ENCODE measurements around the gene DNM2. TPM values are rescaled to one million over a fixed set of nuclear protein-coding genes. Genes with fewer than 3 reads are reported as not detected.

DNM2 gene
- total and polyA plus RNA-seq, 9 of the 15 experiments (the other 6 are each of a cell fraction or from before 2014, with no cell fraction given), result 2.2 to 161 (median 72.6) TPM

DNA sequence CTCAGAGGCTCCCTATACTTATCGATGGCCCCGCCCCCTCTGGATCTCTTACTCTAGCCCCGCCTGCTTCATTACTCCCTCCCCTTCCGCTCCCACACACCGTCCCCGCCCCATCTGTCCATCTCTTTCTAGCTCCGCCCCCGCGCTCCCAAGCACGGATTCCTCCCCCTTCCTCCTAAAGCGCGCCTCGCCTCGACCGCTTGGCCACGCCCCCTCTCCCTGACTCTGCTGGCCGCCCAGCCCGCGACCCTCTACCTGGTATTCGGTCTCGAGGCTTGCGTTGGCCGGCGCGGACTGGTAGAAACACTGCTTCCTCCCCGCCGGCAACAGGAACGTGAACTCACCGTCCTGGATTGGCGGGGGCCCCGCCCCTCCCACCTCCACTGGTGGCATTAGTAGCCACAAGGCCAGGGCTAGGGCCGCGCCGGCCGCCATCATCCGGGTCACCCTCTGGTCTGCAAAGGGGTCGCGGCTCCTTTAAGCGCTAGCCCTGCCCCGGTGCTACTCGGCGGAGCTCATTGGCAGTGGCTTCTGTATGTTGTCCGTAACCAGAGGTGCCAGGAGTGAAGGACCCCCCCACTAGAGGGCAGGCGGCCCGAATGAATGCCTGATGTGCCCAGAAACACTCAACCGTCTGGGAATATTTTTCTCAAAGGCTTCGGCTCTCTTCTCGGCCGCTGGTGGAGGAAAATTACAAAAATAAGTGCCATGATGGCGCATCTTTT is 118.0 kb downstream of the DNM2 start, which contains the start of gene TMED1 (continued):
- TF ChIP-seq HDAC8 (tag; IDR thresholded peaks at IDR 0.05), result no peak
- TF ChIP-seq ERF (CRISPR knock-in tag; IDR thresholded peaks at IDR 0.05), result 0 out of 2 replicates have a peak, but pooled peaks have one; percentile 10
- TF ChIP-seq CLOCK (CRISPR knock-in tag; IDR thresholded peaks at IDR 0.05; ENCODE audit: borderline replicate concordance), result no peak
- TF ChIP-seq ZNF140 (CRISPR knock-in tag; IDR thresholded peaks at IDR 0.05), result no peak
- TF ChIP-seq CTBP1 (IDR thresholded peaks at IDR 0.05; ENCODE audit: borderline replicate concordance), result no peak; the same call in none of the 2 replicates
- no peak for TF ChIP-seq LCOR (CRISPR knock-in tag; IDR thresholded peaks at IDR 0.05)
- peak; percentile 49 to 86 (median 66) for TF ChIP-seq YY1 (IDR thresholded peaks at IDR 0.05; ENCODE audit: borderline replicate concordance in 1 of 3, control insufficient read depth in 1 of 3, extremely low read depth in 1 of 3, insufficient read depth in 3 of 3, insufficient read length in 1 of 3, insufficient replicate concordance in 2 of 3, low read depth in 1 of 3, low read length in 2 of 3)
- peak; percentile 47 for TF ChIP-seq RBM39 (optimal IDR thresholded peaks at IDR 0.05; ENCODE audit: low read depth, low read length)
- no peak for TF ChIP-seq MAFF (IDR thresholded peaks at IDR 0.05; ENCODE audit: low read length)
- TF ChIP-seq NR1H2 (CRISPR knock-in tag; IDR thresholded peaks at IDR 0.05), result no peak
- TF ChIP-seq ZNF175 (CRISPR knock-in tag; IDR thresholded peaks at IDR 0.05; ENCODE audit: low read depth), result no peak
- TF ChIP-seq ZEB2 (IDR thresholded peaks at IDR 0.05), result no peak
- TF ChIP-seq KLF16 (IDR thresholded peaks at IDR 0.05), result no peak; the same call in 1 of the 2 replicates
- TF ChIP-seq, protein P1, sequence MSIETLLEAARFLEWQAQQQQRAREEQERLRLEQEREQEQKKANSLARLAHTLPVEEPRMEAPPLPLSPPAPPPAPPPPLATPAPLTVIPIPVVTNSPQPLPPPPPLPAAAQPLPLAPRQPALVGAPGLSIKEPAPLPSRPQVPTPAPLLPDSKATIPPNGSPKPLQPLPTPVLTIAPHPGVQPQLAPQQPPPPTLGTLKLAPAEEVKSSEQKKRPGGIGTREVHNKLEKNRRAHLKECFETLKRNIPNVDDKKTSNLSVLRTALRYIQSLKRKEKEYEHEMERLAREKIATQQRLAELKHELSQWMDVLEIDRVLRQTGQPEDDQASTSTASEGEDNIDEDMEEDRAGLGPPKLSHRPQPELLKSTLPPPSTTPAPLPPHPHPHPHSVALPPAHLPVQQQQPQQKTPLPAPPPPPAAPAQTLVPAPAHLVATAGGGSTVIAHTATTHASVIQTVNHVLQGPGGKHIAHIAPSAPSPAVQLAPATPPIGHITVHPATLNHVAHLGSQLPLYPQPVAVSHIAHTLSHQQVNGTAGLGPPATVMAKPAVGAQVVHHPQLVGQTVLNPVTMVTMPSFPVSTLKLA (conservative IDR thresholded peaks at IDR 0.05), result no peak
- TF ChIP-seq NCOR1 (IDR thresholded peaks at IDR 0.05), result no peak
- TF ChIP-seq, protein P2, sequence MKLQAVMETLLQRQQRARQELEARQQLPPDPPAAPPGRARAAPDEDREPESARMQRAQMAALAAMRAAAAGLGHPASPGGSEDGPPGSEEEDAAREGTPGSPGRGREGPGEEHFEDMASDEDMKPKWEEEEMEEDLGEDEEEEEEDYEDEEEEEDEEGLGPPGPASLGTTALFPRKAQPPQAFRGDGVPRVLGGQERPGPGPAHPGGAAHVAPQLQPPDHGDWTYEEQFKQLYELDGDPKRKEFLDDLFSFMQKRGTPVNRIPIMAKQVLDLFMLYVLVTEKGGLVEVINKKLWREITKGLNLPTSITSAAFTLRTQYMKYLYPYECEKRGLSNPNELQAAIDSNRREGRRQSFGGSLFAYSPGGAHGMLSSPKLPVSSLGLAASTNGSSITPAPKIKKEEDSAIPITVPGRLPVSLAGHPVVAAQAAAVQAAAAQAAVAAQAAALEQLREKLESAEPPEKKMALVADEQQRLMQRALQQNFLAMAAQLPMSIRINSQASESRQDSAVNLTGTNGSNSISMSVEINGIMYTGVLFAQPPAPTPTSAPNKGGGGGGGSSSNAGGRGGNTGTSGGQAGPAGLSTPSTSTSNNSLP (IDR thresholded peaks at IDR 0.05; ENCODE audit: borderline replicate concordance, low read depth, low read length), result no peak
- TF ChIP-seq, protein P3, sequence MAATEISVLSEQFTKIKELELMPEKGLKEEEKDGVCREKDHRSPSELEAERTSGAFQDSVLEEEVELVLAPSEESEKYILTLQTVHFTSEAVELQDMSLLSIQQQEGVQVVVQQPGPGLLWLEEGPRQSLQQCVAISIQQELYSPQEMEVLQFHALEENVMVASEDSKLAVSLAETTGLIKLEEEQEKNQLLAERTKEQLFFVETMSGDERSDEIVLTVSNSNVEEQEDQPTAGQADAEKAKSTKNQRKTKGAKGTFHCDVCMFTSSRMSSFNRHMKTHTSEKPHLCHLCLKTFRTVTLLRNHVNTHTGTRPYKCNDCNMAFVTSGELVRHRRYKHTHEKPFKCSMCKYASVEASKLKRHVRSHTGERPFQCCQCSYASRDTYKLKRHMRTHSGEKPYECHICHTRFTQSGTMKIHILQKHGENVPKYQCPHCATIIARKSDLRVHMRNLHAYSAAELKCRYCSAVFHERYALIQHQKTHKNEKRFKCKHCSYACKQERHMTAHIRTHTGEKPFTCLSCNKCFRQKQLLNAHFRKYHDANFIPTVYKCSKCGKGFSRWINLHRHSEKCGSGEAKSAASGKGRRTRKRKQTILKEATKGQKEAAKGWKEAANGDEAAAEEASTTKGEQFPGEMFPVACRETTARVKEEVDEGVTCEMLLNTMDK (IDR thresholded peaks at IDR 0.05; ENCODE audit: borderline replicate concordance, insufficient read depth, low read depth, low read length, poor library complexity, severe bottlenecking), result no peak
- TF ChIP-seq ZSCAN32 (CRISPR knock-in tag; IDR thresholded peaks at IDR 0.05), result 0 out of 2 replicates have a peak, but pooled peaks have one; percentile 9
- no peak for TF ChIP-seq ZNF561 (CRISPR knock-in tag; conservative IDR thresholded peaks at IDR 0.05)
